IMR-90 (cell line): ENCODE results near the gene KRT6A. TPM values are rescaled to one million over a fixed set of nuclear protein-coding genes. Genes with fewer than 3 reads are reported as not detected.

ENCODE experiments used
- ATAC-seq: fragments of 200-7000 bp; cut with Tn5 transposase; 2 replicates; pipeline ENCODE4 v1.9.1; 2020; ENCODE audit warnings: low read depth, mild to moderate bottlenecking, moderate library complexity
- BruUV-seq: library from RNA; stranded (reverse); fragments of 400-500 nt; replicated peaks from 2 replicates; lab custom pipeline; 2021; lab: Mats Ljungman, UMichigan
- CTCF ChIA-PET: fragments of 300-600 bp; formaldehyde crosslinking; extraction: SDS; loops from one replicate; lab custom pipeline; 2021; ENCODE audit warnings: antibody characterized with exemption; lab: Yijun Ruan, JAX
- POLR2A ChIA-PET: fragments of 300-600 bp; sonication (Branson Sonifier 250); formaldehyde crosslinking; loops from one replicate; lab custom pipeline; 2022; ENCODE audit warnings: antibody characterized with exemption; ENCODE audit not compliant: unreplicated experiment; lab: Charles Lee
- DNase-seq: peaks from one replicate; pipeline ENCODE4 v3.0.0; 2013
- H2AFZ ChIP-seq: replicated peaks from 2 replicates; pipeline ENCODE3; 2013; ENCODE audit warnings: low read length, mild to moderate bottlenecking; ENCODE audit not compliant: poor library complexity
- H2AK5ac ChIP-seq: 2 replicates; pipeline ENCODE4 v1.6.1; 2013; ENCODE audit warnings: low read depth, low read length, inconsistent platforms
- H2AK9ac ChIP-seq: replicated peaks from 2 replicates; pipeline ENCODE3; 2013; ENCODE audit warnings: mild to moderate bottlenecking, low read depth, low read length, moderate library complexity; ENCODE audit not compliant: poor library complexity
- H2BK120ac ChIP-seq: 2 replicates; pipeline ENCODE4 v1.6.1; 2013; ENCODE audit warnings: low read depth, low read length, inconsistent platforms
- H2BK15ac ChIP-seq: 3 replicates; pipeline ENCODE4 v1.6.1; 2013; ENCODE audit warnings: low read depth, low read length, inconsistent platforms
- H2BK20ac ChIP-seq: 2 replicates; pipeline ENCODE4 v1.6.1; 2013; ENCODE audit warnings: low read depth, mild to moderate bottlenecking, inconsistent platforms, low read length, moderate library complexity
- H2BK5ac ChIP-seq: 2 replicates; pipeline ENCODE4 v1.6.1; 2013; ENCODE audit warnings: mild to moderate bottlenecking, low read depth, low read length, inconsistent platforms; ENCODE audit not compliant: poor library complexity, severe bottlenecking
- H3K14ac ChIP-seq: replicated peaks from 2 replicates; pipeline ENCODE4 v1.6.1; 2013; ENCODE audit warnings: low read depth, low read length, inconsistent platforms
- H3K18ac ChIP-seq: 2 replicates; pipeline ENCODE4 v1.6.1; 2013; ENCODE audit warnings: low read depth, low read length, control low read depth
- H3K23ac ChIP-seq: 2 replicates; pipeline ENCODE4 v1.6.1; 2013; ENCODE audit warnings: low read depth, low read length, inconsistent platforms
- H3K27ac ChIP-seq: 2 replicates; pipeline ENCODE4 v1.5.1; 2013; ENCODE audit warnings: mild to moderate bottlenecking, control low read depth, low read length; ENCODE audit not compliant: insufficient read depth
- H3K27me3 ChIP-seq: 2 replicates; pipeline ENCODE4 v1.6.1; 2013; ENCODE audit warnings: low read length; ENCODE audit not compliant: control insufficient read depth, insufficient read depth
- H3K36me3 ChIP-seq: 2 replicates; pipeline ENCODE4 v1.6.1; 2013; ENCODE audit warnings: low read length, mixed read lengths; ENCODE audit not compliant: control insufficient read depth, insufficient read depth
- H3K4ac ChIP-seq: 2 replicates; pipeline ENCODE4 v1.6.1; 2013; ENCODE audit warnings: low read depth, low read length, inconsistent platforms
- H3K4me1 ChIP-seq: 2 replicates; pipeline ENCODE4 v1.6.1; 2013; ENCODE audit warnings: low read length, mixed read lengths; ENCODE audit not compliant: control insufficient read depth, insufficient read depth
- H3K4me2 ChIP-seq: 2 replicates; pipeline ENCODE4 v1.6.1; 2013; ENCODE audit warnings: low read depth, mild to moderate bottlenecking, control low read depth, low read length, moderate library complexity
- H3K4me3 ChIP-seq: 2 replicates; pipeline ENCODE4 v1.5.1; 2013; ENCODE audit warnings: low read depth, mild to moderate bottlenecking, control low read depth, low read length, moderate library complexity; ENCODE audit not compliant: insufficient read depth
- H3K56ac ChIP-seq: 2 replicates; pipeline ENCODE4 v1.6.1; 2013; ENCODE audit warnings: low read length, inconsistent platforms; ENCODE audit not compliant: insufficient read depth; ENCODE audit errors: extremely low read depth
- H3K79me1 ChIP-seq, 2 experiments: 2 replicates each; pipeline ENCODE4 v1.6.1; 2013; ENCODE audit warnings: low read length in 2 of 2, inconsistent platforms in 1 of 2, low read depth in 1 of 2
- H3K9ac ChIP-seq: 2 replicates; pipeline ENCODE4 v1.6.1; 2013; ENCODE audit warnings: low read depth, low read length, control low read depth
- H3K9me1 ChIP-seq: 2 replicates; pipeline ENCODE4 v1.6.1; 2013; ENCODE audit warnings: low read length, inconsistent platforms; ENCODE audit not compliant: insufficient read depth
- H3K9me3 ChIP-seq: 2 replicates; pipeline ENCODE4 v1.6.1; 2013; ENCODE audit warnings: low read length; ENCODE audit not compliant: control insufficient read depth, insufficient read depth
- H4K20me1 ChIP-seq: 2 replicates; pipeline ENCODE4 v1.6.1; 2013; ENCODE audit warnings: low read length, inconsistent platforms; ENCODE audit not compliant: insufficient read depth
- H4K5ac ChIP-seq: 2 replicates; pipeline ENCODE4 v1.6.1; 2013; ENCODE audit warnings: mild to moderate bottlenecking, low read depth, low read length, control low read depth
- H4K8ac ChIP-seq, 2 experiments: 2 replicates each; pipeline ENCODE4 v1.6.1; 2013; ENCODE audit warnings: low read depth in 2 of 2, low read length in 2 of 2, control low read depth in 1 of 2, inconsistent platforms in 1 of 2
- H4K91ac ChIP-seq: 2 replicates; pipeline ENCODE4 v1.6.1; 2013; ENCODE audit warnings: low read depth, low read length, inconsistent platforms; ENCODE audit not compliant: insufficient read depth
- BHLHE40 ChIP-seq: fragments of 150-350 bp; IDR thresholded peaks from 2 replicates; pipeline ENCODE4 v1.6.1; 2016; ENCODE audit warnings: mild to moderate bottlenecking, low read depth, low read length
- FOS ChIP-seq: fragments of 150-350 bp; IDR thresholded peaks from 2 replicates; pipeline ENCODE4 v1.6.1; 2016; ENCODE audit warnings: low read depth, low read length
- MAFK ChIP-seq: IDR thresholded peaks from 2 replicates; pipeline ENCODE4 v1.6.1; 2012; ENCODE audit warnings: low read depth, low read length, improper control_type of control experiment
- MXI1 ChIP-seq: IDR thresholded peaks from 2 replicates; pipeline ENCODE4 v1.6.1; 2012; ENCODE audit warnings: low read depth, mild to moderate bottlenecking, low read length, moderate library complexity, borderline replicate concordance
- NFE2L2 ChIP-seq: fragments of 150-350 bp; IDR thresholded peaks from 2 replicates; pipeline ENCODE4 v1.6.1; 2016; ENCODE audit warnings: low read depth, mild to moderate bottlenecking, low read length
- POLR2A ChIP-seq: IDR thresholded peaks from 2 replicates; pipeline ENCODE4 v1.6.1; 2012; ENCODE audit warnings: mild to moderate bottlenecking, low read depth, low read length
- RAD21 ChIP-seq: IDR thresholded peaks from 2 replicates; pipeline ENCODE4 v1.6.1; 2012; ENCODE audit warnings: low read length, improper control_type of control experiment
- RCOR1 ChIP-seq: IDR thresholded peaks from 2 replicates; pipeline ENCODE4 v1.6.1; 2012; ENCODE audit warnings: mild to moderate bottlenecking, low read length, improper control_type of control experiment; ENCODE audit not compliant: insufficient replicate concordance
- RFX5 ChIP-seq: IDR thresholded peaks from 2 replicates; pipeline ENCODE4 v1.8.0; 2012; ENCODE audit warnings: low read depth, mild to moderate bottlenecking, low read length, moderate library complexity
- SMC3 ChIP-seq: fragments of 150-350 bp; IDR thresholded peaks from 2 replicates; pipeline ENCODE4 v1.6.1; 2016; ENCODE audit warnings: low read depth, mild to moderate bottlenecking, antibody characterized with exemption, low read length, moderate library complexity
- WGBS, 2 experiments: methylation state at CpG; one replicate each; pipeline versions ENCODE4 v1.1.5 to v1.1.7; 2013; ENCODE audit warnings: missing lambda C conversion rate in 2 of 2; ENCODE audit not compliant: insufficient read length in 1 of 2; ENCODE audit errors: extremely low coverage in 2 of 2; 5-methylcytosine and 5-hydroxymethylcytosine counted together
- dilution Hi-C: fragments of 300-500 bp; cut with HindIII; formaldehyde crosslinking; loops from one replicate; pipeline ENCODE4 v1.14.3; 2018; ENCODE audit warnings: low sequenced_read_pairs; ENCODE audit not compliant: unreplicated experiment
- in situ Hi-C: fragments of 300-500 bp; cut with MboI; formaldehyde crosslinking; loops from 3 replicates; pipeline ENCODE4 v1.14.3; 2019; ENCODE audit warnings: low sequenced_read_pairs, inconsistent platforms, mixed read lengths
- intact Hi-C: fragments of 100-400 bp; cut with micrococcal nuclease; formaldehyde crosslinking; loops from 2 replicates; pipeline ENCODE4 v1.10.0; 2022
- polyA plus RNA-seq, 3 experiments: library from polyadenylated mRNA; depleted of rRNA; stranded (reverse); fragments of >200 nt; gene quantifications; 2 replicates each; pipeline ENCODE4 v1.2.3, GENCODE V29; 2012; ENCODE audit warnings: low replicate concordance in 1 of 3
- total RNA-seq: library from RNA; depleted of rRNA; stranded (reverse); fragments of >200 nt; gene quantifications from 2 replicates; pipeline ENCODE4 v1.2.3, GENCODE V29; 2012
- TF ChIP-seq, protein P1 (sequence below): fragments of 150-350 bp; IDR thresholded peaks from 2 replicates; pipeline ENCODE4 v1.6.1; 2017; ENCODE audit warnings: mild to moderate bottlenecking, antibody characterized with exemption, low read length, low read depth
- TF ChIP-seq, protein P2 (sequence below): conservative IDR thresholded peaks from 2 replicates; pipeline ENCODE4 v1.5.1; 2012; ENCODE audit warnings: mild to moderate bottlenecking, low read depth, low read length, improper control_type of control experiment
- TF ChIP-seq, protein P3 (sequence below): fragments of 150-350 bp; IDR thresholded peaks from 2 replicates; pipeline ENCODE4 v1.6.1; 2016; ENCODE audit warnings: low read depth, mild to moderate bottlenecking, low read length, moderate library complexity, borderline replicate concordance

KRT6A gene
- total and polyA plus RNA-seq, 2 of the 4 experiments (the other 2 are of a cell fraction): not detected

DNA sequence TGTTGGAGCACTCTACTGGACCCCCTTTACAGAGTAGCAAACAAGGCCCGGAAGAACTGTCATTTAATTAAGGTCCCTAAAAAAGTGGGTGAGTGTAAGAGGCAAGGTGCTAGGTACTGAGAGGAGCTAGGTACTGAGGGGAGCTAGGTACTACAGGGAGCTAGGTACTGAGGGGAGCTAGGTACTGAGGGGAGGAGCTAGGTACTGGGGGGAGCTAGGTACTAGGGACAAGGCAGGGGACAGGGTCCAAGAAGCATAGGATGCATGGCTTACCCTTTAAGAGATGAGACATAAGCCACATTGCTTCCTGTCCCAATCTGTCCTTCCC is 22.2 kb upstream of the KRT6A start:
- in situ Hi-C loops: no loop called here

More for the DNA sequence above, 22.2 kb upstream of the KRT6A start:
- H3K9me1 ChIP-seq: no peaks in the 10 kb centered on the region
- ChIA-PET CTCF (no interaction called here), POLR2A (no interaction called here)
- H3K56ac ChIP-seq: no peak overlapping the region
- H4K8ac ChIP-seq: no peak overlapping the region
- H3K4me3 ChIP-seq: no peak overlapping the region
- dilution Hi-C loops: no loop called here
- H3K9me3 ChIP-seq: no peaks in the 10 kb centered on the region
- no peak overlapping the region for H4K5ac ChIP-seq
- TF ChIP-seq, protein P1, sequence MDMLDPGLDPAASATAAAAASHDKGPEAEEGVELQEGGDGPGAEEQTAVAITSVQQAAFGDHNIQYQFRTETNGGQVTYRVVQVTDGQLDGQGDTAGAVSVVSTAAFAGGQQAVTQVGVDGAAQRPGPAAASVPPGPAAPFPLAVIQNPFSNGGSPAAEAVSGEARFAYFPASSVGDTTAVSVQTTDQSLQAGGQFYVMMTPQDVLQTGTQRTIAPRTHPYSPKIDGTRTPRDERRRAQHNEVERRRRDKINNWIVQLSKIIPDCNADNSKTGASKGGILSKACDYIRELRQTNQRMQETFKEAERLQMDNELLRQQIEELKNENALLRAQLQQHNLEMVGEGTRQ: no peak
- TF ChIP-seq SMC3 (no peak), FOS (no peak), RAD21 (no peak), NFE2L2 (no peak), RCOR1 (no peak), MXI1 (no peak), RFX5 (no peak), MAFK (no peak), POLR2A (no peak), BHLHE40 (no peak)
- TF ChIP-seq, protein P2, sequence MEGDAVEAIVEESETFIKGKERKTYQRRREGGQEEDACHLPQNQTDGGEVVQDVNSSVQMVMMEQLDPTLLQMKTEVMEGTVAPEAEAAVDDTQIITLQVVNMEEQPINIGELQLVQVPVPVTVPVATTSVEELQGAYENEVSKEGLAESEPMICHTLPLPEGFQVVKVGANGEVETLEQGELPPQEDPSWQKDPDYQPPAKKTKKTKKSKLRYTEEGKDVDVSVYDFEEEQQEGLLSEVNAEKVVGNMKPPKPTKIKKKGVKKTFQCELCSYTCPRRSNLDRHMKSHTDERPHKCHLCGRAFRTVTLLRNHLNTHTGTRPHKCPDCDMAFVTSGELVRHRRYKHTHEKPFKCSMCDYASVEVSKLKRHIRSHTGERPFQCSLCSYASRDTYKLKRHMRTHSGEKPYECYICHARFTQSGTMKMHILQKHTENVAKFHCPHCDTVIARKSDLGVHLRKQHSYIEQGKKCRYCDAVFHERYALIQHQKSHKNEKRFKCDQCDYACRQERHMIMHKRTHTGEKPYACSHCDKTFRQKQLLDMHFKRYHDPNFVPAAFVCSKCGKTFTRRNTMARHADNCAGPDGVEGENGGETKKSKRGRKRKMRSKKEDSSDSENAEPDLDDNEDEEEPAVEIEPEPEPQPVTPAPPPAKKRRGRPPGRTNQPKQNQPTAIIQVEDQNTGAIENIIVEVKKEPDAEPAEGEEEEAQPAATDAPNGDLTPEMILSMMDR: no peak
- TF ChIP-seq, protein P3, sequence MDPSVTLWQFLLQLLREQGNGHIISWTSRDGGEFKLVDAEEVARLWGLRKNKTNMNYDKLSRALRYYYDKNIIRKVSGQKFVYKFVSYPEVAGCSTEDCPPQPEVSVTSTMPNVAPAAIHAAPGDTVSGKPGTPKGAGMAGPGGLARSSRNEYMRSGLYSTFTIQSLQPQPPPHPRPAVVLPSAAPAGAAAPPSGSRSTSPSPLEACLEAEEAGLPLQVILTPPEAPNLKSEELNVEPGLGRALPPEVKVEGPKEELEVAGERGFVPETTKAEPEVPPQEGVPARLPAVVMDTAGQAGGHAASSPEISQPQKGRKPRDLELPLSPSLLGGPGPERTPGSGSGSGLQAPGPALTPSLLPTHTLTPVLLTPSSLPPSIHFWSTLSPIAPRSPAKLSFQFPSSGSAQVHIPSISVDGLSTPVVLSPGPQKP: no peak
- H3K4me2 ChIP-seq: no peak overlapping the region
- no peak overlapping the region for H2AK5ac ChIP-seq
- no peak overlapping the region for H2BK15ac ChIP-seq
- H2AK9ac ChIP-seq: no peak overlapping the region
- no peak overlapping the region for H3K27ac ChIP-seq
- intact Hi-C loops: no loop called here
- H3K27me3 ChIP-seq: peaks cover 22% of the 10 kb centered on the region
- no peak overlapping the region for H2BK120ac ChIP-seq
- no peak overlapping the region for H2AFZ ChIP-seq
- H3K79me1 ChIP-seq: no peaks in the 10 kb centered on the region
- H4K91ac ChIP-seq: no peak overlapping the region
- H3K23ac ChIP-seq: no peak overlapping the region
- H3K14ac ChIP-seq: no peak overlapping the region
- WGBS, 2 experiments: no CpG with 5 or more reads among the region's 1 CpG
- H3K4me1 ChIP-seq: no peaks in the 10 kb centered on the region
- ATAC-seq: no peak
- no peak overlapping the region for H3K9ac ChIP-seq
- H2BK5ac ChIP-seq: no peak overlapping the region
- H3K18ac ChIP-seq: no peak overlapping the region
- H3K4ac ChIP-seq: no peak overlapping the region
- H3K36me3 ChIP-seq: no peaks in the 10 kb centered on the region
- no peaks in the 10 kb centered on the region; the same call in 1 of the 2 replicates for H4K20me1 ChIP-seq
- no peak for DNase-seq
- H2BK20ac ChIP-seq: no peak overlapping the region
- BruUV-seq: no TSS peak
